BLaER1 treated with 17β-estradiol and CSF1 and Interleukin-3, amounts not matched to agents 10 nM and 100 nM (cell line): ENCODE data around the gene HPS5.
A peak's percentile ranks its signal among the peaks of the same experiment; 100 is the strongest.
"Not testable (repeated sequence)": the region's sequence is repeated elsewhere in the genome, so short reads cannot be mapped to it uniquely, and the experiment has no call there.

Experiments used
- H3K27ac ChIP-seq, 11 experiments: shearing (Covaris generic); formaldehyde crosslinking; 2 replicates each; pipeline ENCODE4 v1.8.1; 2022
- H3K27me3 ChIP-seq, 11 experiments: shearing (Covaris generic); formaldehyde crosslinking; 2 replicates each; pipeline ENCODE4 v1.8.1; 2022
- H3K36me3 ChIP-seq, 11 experiments: shearing (Covaris generic); formaldehyde crosslinking; 2 replicates each; pipeline ENCODE4 v1.8.1; 2022
- H3K4me1 ChIP-seq, 10 experiments: shearing (Covaris generic); formaldehyde crosslinking; 2 replicates each; pipeline ENCODE4 v1.8.1; 2022
- H3K4me2 ChIP-seq, 11 experiments: shearing (Covaris generic); formaldehyde crosslinking; 2 replicates each; pipeline ENCODE4 v1.8.1; 2022
- H3K4me3 ChIP-seq, 10 experiments: shearing (Covaris generic); formaldehyde crosslinking; 2 replicates each; pipeline ENCODE4 v1.8.1; 2022
- H3K9ac ChIP-seq, 11 experiments: shearing (Covaris generic); formaldehyde crosslinking; 2 replicates each; pipeline ENCODE4 v1.8.1; 2022
- H3K9me3 ChIP-seq, 11 experiments: shearing (Covaris generic); formaldehyde crosslinking; replicated peaks in 1 of 11; 2 replicates each; pipeline ENCODE4 v1.8.1; 2022
- H4K20me1 ChIP-seq, 11 experiments: shearing (Covaris generic); formaldehyde crosslinking; 2 replicates each; pipeline ENCODE4 v1.8.1; 2022
- Cebpa-rat ChIP-seq, 11 experiments: shearing (Covaris generic); IDR thresholded peaks; 2 replicates each; pipeline ENCODE4 v1.8.1; 2022

Gene HPS5

GRCh38 chr11:18264035-18264434 lies 57.9 kb downstream of the HPS5 start:
- Histone ChIP-seq H3K27ac (no peak overlapping the region), H3K4me3 (no peak overlapping the region), H3K27me3 (no peaks in the 10 kb centered on the region), H4K20me1 (no peaks in the 10 kb centered on the region), H3K9me3 (no peaks in the 10 kb centered on the region), H3K36me3 (no peaks in the 10 kb centered on the region), H3K4me1 (peaks cover 9 to 11% (median 11%) of the 10 kb centered on the region in 10 experiments; a peak in 19 of 20 replicates), H3K4me2 (no peak overlapping the region), H3K9ac (no peak overlapping the region)
- no peak for TF ChIP-seq Cebpa-rat (IDR thresholded peaks at IDR 0.05)

GRCh38 chr11:18262681-18263350 lies 59.1 kb downstream of the HPS5 start:
- H4K20me1 ChIP-seq, H3K9me3 ChIP-seq, H3K4me3 ChIP-seq, H3K27ac ChIP-seq, H3K4me2 ChIP-seq, H3K9ac ChIP-seq, H3K36me3 ChIP-seq, H3K27me3 ChIP-seq: not testable (repeated sequence)
- TF ChIP-seq Cebpa-rat (IDR thresholded peaks at IDR 0.05): peak in 5 of 11 experiments; percentile 12 to 76 (median 41); a peak in 5 of 22 replicates
- peaks cover 9 to 11% (median 11%) of the 10 kb centered on the region in 10 experiments; a peak in 19 of 20 replicates for H3K4me1 ChIP-seq

GRCh38 chr11:18261721-18262120 lies 60.2 kb downstream of the HPS5 start:
- no peak overlapping the region for H3K9ac ChIP-seq
- no peaks in the 10 kb centered on the region for H3K9me3 ChIP-seq
- H4K20me1 ChIP-seq: no peaks in the 10 kb centered on the region
- TF ChIP-seq Cebpa-rat (IDR thresholded peaks at IDR 0.05): no peak
- no peaks in the 10 kb centered on the region for H3K27me3 ChIP-seq
- H3K27ac ChIP-seq: no peak overlapping the region
- no peak overlapping the region for H3K4me2 ChIP-seq
- H3K36me3 ChIP-seq: no peaks in the 10 kb centered on the region
- H3K4me1 ChIP-seq: peaks cover 9 to 11% (median 11%) of the 10 kb centered on the region in 10 experiments; a peak in 19 of 20 replicates
- H3K4me3 ChIP-seq: no peak overlapping the region

- Histone ChIP-seq H3K4me1 (peaks cover 0 to 5% (median 2%) of the 10 kb centered on the region in 10 experiments; a peak in 3 of 20 replicates), H3K4me2 (no peak overlapping the region), H3K36me3 (no peaks in the 10 kb centered on the region), H3K4me3 (no peak overlapping the region), H3K27ac (no peak overlapping the region), H3K9ac (no peak overlapping the region), H3K9me3 (no peaks in the 10 kb centered on the region), H4K20me1 (no peaks in the 10 kb centered on the region), H3K27me3 (no peaks in the 10 kb centered on the region)
- no peak for TF ChIP-seq Cebpa-rat (IDR thresholded peaks at IDR 0.05)
Measured at GRCh38 chr11:18259259-18259658, 62.7 kb downstream of the HPS5 start.

- no peaks in the 10 kb centered on the region for H3K9me3 ChIP-seq
- no peaks in the 10 kb centered on the region for H3K36me3 ChIP-seq
- no peak overlapping the region for H3K4me3 ChIP-seq
- H3K9ac ChIP-seq: no peak overlapping the region
- peak overlapping the region in 2 of 11 experiments; percentile 5 to 47; a peak in 2 of 22 replicates for H3K4me2 ChIP-seq
- no peaks in the 10 kb centered on the region for H3K27me3 ChIP-seq
- no peak overlapping the region for H3K27ac ChIP-seq
- TF ChIP-seq Cebpa-rat (IDR thresholded peaks at IDR 0.05): no peak
- no peaks in the 10 kb centered on the region for H4K20me1 ChIP-seq
- H3K4me1 ChIP-seq: peaks cover 0 to 5% (median 2%) of the 10 kb centered on the region in 10 experiments; a peak in 3 of 20 replicates
Measured at GRCh38 chr11:18254781-18255361, 67.1 kb downstream of the HPS5 start.

- peaks cover 0 to 5% (median 2%) of the 10 kb centered on the region in 10 experiments; a peak in 3 of 20 replicates for H3K4me1 ChIP-seq
- H3K27me3 ChIP-seq: no peaks in the 10 kb centered on the region
- H3K4me3 ChIP-seq: no peak overlapping the region
- no peak overlapping the region for H3K4me2 ChIP-seq
- TF ChIP-seq Cebpa-rat (IDR thresholded peaks at IDR 0.05): no peak
- H3K36me3 ChIP-seq: no peaks in the 10 kb centered on the region
- no peaks in the 10 kb centered on the region for H4K20me1 ChIP-seq
- H3K9me3 ChIP-seq: no peaks in the 10 kb centered on the region
- H3K27ac ChIP-seq: no peak overlapping the region
- no peak overlapping the region for H3K9ac ChIP-seq
Measured at GRCh38 chr11:18253778-18254338, 68.1 kb downstream of the HPS5 start.

- Histone ChIP-seq H3K4me2 (no peak overlapping the region), H3K4me3 (no peak overlapping the region), H3K27ac (no peak overlapping the region), H3K4me1 (peaks cover 0 to 5% (median 2%) of the 10 kb centered on the region in 10 experiments; a peak in 3 of 20 replicates), H3K27me3 (no peaks in the 10 kb centered on the region), H3K9me3 (no peaks in the 10 kb centered on the region), H4K20me1 (no peaks in the 10 kb centered on the region), H3K9ac (no peak overlapping the region), H3K36me3 (no peaks in the 10 kb centered on the region)
- TF ChIP-seq Cebpa-rat (IDR thresholded peaks at IDR 0.05): no peak
Measured at GRCh38 chr11:18253233-18253632, 68.7 kb downstream of the HPS5 start.

GRCh38 chr11:18248561-18248960 lies 73.4 kb downstream of the HPS5 start, which contains the start of gene SAA2:
TSS of gene SAA2 (minus strand) at chr11:18248668. CDS start at chr11:18248011, 657 bp downstream.
- H3K27me3 ChIP-seq: no peaks in the 10 kb centered on the region
- H3K4me3 ChIP-seq: no peak within 1 kb of the TSS
- H4K20me1 ChIP-seq: no peaks in the 10 kb centered on the region
- H3K4me1 ChIP-seq: peaks cover 0 to 25% (median 15%) of the 10 kb centered on the region in 10 experiments; a peak in 13 of 20 replicates
- H3K9ac ChIP-seq: no peak within 1 kb of the TSS
- H3K4me2 ChIP-seq: no peak within 1 kb of the TSS
- H3K27ac ChIP-seq: no peak within 1 kb of the TSS
- no peaks in the 10 kb centered on the region for H3K36me3 ChIP-seq
- peaks cover 0 to 18% (median 10%) of the 10 kb centered on the region in 11 experiments; a peak in 17 of 22 replicates for H3K9me3 ChIP-seq
- TF ChIP-seq Cebpa-rat (IDR thresholded peaks at IDR 0.05): no peak

GRCh38 chr11:18247191-18247581 lies 74.8 kb downstream of the HPS5 start:
- peaks cover 0 to 25% (median 15%) of the 10 kb centered on the region in 10 experiments; a peak in 13 of 20 replicates for H3K4me1 ChIP-seq
- not testable (repeated sequence) for H3K27me3 ChIP-seq, H3K4me3 ChIP-seq, H3K36me3 ChIP-seq, H4K20me1 ChIP-seq, H3K27ac ChIP-seq, H3K4me2 ChIP-seq, H3K9ac ChIP-seq
- H3K9me3 ChIP-seq: peaks cover 0 to 27% (median 14%) of the 10 kb centered on the region in 11 experiments; a peak in 18 of 22 replicates

- H3K27me3 ChIP-seq, H3K4me3 ChIP-seq, H3K36me3 ChIP-seq, H4K20me1 ChIP-seq, H3K27ac ChIP-seq, H3K9ac ChIP-seq: not testable (repeated sequence)
- Histone ChIP-seq H3K4me1 (peaks cover 0 to 25% (median 15%) of the 10 kb centered on the region in 10 experiments; a peak in 13 of 20 replicates), H3K9me3 (peaks cover 0 to 27% (median 14%) of the 10 kb centered on the region in 11 experiments; a peak in 18 of 22 replicates), H3K4me2 (peak overlapping the region in 10 of 11 experiments; percentile 14 to 65 (median 48); a peak in 20 of 22 replicates)
Measured at GRCh38 chr11:18246379-18247190, 75.4 kb downstream of the HPS5 start.
